Urothelium cell line (cell line): ENCODE results near the gene MBP.
"Not testable (repeated sequence)": the region's sequence is repeated elsewhere in the genome, so short reads cannot be mapped to it uniquely, and the experiment has no call there.

Experiments used
- DNase-seq: peaks from one replicate; pipeline ENCODE4 v3.0.0; 2011; ENCODE audit warnings: low spot score, mixed read lengths
- FAIRE-seq: peaks from 2 replicates; lab custom pipeline; 2011; peaks lifted over from hg19 to GRCh38; lab: Jason Lieb, UNC

The MBP gene

DNA sequence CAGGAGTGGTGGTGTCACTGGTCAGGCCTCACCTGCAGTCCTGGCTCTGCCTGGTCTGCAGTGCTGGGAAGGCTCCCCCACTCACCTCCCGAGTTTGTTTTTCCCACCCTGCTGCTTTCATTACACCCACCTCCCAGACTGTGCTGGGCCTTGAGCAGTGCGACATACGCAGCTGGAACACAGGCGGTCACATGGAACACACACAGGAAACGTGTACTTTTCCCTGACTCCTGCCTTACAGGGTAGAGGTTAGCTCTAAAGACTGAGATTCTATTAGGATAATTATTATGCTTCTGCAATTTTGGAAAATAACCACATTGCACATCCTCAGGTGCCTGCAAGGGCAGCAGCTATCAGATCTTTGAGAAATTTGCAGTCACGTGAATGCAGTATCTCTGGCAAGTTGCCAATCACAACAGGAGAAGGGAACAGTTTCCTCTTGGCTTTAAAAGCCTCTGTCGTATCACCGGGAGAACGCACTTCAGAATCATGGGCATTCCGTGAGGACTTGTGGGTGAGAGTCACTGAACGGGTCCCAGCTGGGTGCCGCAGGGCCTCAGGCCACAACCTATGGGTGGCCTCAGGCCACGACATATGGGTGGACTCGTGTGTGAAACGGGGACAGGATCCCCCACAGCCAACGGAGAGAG, 173.8 kb downstream of the MBP start:
- DNase-seq (no peak), FAIRE-seq (no peak)

DNA sequence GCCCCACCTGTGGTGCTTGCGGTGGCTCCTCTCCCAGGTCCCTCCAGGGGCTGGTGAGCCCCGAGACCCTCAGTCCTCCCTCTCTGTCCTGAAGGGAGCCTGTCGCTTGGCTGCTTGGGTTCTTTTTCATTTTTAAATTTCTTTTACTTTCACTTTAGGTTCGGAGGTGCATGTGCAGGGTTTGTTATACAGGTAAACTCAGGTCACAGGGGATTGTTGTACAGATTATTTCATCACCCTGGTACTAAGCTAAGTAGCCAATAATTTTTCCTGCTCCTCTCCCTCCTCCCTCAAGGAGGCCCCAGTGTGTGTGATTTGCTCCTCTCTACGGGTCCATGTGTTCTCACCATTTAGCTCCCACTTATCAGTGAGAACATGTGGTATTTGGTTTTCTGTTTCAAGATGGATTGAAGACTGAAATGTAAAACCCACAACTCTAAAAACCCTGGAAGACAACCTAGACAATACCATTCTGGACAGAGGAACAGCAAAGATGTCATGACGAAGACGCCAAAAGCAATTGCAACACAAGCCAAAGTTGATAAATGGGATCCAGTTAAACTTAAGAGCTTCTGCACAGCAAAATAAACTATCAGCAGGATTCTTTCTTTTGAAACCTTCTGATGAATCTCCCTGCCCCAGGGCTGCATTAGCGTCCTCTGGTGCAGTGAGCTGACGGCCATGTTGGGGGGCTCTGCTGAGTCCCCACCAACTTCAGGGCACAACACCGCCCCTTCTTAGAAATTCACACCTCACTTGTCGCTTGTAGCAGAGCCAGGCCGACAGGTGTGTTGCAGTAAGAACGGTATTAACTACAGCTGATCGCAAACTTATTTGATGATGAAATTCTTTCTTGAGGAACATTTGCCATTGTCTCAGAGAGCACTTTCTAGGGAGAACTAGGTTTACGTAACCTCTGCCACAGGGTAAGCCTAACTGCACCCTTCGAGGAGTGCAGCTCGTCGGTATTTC, 174.9 kb downstream of the MBP start:
- no peak for FAIRE-seq
- DNase-seq: no peak

DNA sequence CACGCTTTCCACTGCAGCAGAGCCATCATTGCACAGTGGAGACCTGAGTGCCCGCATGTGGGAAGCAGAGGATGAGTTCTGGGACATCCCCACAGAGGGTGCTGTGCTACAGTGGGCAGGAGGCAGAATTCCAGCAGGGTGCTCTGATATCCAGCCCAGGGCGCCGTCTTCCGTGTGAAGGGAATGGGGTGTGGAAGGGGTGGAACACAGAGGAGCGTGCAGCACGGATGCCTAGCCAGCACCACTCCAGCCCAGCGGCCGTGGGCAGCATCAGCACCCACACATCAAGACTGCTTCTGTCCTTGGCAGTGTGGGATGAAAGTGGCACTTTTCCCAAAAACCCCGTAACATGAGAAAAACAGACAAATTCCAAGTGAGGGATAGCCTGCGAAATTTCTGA, 175.9 kb downstream of the MBP start:
- no peak for FAIRE-seq

DNA sequence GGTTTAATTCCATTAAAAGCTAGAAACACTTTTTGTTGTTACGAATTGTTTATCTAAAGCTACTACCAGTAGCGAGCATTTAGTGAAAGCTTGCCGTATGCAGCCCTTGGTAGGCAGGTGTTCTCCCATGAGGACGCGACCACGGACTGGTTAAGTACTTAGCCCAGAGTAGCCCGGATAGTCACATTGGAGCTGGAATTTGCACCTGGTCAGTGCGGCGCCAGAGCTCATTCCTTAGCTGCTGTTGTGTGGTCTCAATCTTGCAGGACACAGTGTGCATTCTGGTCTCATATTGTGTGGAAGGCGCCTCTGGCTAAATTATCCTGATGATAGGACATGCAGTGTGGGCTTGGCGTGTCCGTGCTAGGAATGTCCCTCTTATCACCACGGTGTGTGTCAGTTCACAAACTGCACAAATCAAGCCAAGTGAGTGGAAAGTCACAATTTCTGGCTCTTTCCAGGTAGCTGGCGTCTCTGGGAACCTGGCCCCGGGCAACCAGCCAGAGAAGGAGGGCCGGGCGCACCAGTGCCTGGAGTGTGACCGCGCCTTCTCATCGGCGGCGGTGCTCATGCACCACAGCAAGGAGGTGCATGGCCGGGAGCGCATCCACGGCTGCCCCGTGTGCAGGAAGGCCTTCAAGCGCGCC, 176.9 kb downstream of the MBP start:
- no peak for FAIRE-seq
- DNase-seq: no peak

More for the DNA sequence above, 175.9 kb downstream of the MBP start:
- DNase-seq: no peak

DNA sequence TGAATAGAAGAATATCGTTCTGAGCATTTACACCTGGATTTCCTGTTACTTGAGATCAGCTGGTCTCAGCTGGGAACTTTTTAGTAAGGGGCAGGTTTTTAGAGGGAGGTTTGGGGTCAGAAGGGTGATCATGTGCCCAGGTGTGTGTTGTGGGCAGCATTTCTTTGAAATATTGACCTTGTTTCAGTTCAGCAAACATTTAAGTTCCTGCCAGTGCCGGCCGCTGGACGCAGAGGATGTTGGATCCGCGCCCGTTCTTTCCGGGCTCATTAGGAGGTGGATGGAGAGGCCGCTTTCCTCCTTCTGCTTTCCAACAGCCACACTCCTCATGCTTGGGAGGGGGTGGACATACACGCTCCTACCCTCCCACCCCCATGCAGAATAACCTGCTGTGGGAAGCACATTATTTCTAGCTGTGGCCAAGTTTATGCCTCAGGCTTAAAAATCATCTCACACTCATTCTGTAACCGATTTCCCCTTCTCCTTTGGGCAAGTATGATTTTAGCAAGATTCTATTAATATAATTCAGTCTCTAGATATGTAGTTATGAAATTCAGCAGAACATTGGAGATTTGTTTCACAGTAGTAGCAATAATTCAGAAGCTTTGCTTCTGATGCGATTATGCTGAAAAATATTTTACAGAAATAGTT, 178.9 kb downstream of the MBP start:
- FAIRE-seq: no peak

DNA sequence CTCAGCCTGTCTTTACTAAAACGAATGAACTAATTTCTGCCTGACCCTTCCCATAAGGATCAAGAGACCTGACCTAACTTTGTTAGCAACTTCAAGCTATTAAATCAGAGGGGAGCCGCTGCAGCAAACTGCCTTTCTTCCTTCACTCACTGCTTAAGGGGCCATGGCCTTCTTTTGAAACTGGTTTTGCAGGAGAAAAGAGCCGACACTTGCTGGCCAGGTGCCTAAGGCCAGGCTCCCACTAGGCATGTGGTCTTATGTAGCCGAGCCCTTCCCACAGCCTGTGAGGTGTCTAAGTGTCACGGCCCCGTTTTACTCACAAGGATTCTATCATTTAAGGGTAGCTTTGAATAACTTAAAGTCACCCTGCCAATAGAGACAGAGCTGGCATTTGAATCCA, 179.4 kb downstream of the MBP start:
- DNase-seq (no peak), FAIRE-seq (no peak)

More for the DNA sequence above, 178.9 kb downstream of the MBP start:
- DNase-seq: no peak

DNA sequence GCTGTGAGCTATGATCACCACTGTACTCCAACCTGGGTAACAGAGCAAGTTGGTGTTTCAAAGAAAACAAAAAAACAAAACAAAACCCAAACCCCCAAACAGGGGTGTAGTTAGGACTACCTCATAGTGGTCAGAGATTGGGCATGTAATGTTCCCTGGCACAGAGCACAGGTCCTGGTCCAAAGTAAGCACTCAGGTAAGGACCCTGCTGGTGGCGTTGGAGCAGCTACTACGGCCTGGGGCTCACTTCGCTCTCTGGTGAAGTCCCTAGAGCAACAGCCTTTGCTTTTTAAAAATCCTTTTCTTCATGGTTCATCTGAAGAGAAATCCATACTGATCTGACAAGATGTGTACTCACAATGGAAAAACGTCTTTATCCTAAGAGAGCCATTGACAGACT, 179.8 kb downstream of the MBP start:
- no peak for DNase-seq
- FAIRE-seq: no peak

DNA sequence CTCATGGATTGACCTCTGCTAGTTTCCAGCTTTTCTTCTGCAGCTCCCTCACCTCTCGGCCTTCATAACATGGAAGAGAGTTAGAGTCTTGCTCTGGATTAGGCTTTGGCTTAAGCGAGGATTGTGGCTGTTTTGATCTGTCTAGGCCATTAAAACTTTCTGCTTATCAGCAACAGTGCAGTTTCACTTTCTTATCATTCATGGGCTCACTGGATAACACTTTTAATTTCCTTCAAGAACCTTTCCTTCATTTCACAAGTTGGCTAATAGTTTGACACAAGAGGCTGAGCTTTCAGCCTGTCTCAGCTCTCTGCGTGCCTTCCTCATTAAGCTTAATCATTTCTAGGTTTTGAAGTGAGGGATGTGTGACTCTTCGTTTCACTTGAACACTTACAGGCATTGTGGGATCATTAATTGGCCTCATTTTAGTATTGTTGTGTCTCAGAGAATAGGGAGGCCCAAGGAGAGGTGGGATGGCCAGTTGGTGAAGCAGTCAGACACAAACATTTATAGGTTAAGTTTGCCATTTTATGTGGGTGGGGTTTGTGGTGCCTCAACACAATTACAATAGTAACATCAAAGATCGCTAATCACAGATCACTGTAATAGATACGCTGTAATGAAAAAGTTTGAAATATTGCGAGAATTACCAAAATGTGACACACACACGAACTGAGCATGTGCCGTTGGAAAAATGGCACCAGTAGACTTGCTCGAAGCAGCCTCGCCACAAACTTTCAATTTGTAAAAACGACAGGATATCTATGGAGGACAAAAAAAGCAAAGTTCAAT, 180.9 kb downstream of the MBP start:
- no peak for FAIRE-seq

DNA sequence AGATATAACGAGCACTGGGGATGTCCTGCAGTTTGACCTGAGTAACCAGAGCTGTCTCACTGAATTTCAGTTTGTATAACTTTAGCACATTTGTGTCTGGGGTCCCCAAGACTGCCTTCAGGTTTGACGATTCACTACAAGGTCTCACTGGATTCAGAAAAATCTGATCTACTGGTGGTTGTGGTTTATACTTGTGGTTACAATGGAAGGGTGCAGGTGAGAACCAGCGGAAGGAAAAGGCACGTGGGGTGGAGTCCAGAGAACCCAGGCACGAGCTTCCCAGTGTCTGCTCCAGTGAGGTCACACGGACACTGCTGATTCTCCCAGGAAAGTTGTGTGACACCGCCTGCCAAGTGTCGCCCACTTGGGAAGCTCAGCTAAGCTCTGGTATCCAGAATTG, 184.2 kb downstream of the MBP start:
- FAIRE-seq (no peak), DNase-seq (no peak)

More for the DNA sequence above, 180.9 kb downstream of the MBP start:
- DNase-seq: no peak

DNA sequence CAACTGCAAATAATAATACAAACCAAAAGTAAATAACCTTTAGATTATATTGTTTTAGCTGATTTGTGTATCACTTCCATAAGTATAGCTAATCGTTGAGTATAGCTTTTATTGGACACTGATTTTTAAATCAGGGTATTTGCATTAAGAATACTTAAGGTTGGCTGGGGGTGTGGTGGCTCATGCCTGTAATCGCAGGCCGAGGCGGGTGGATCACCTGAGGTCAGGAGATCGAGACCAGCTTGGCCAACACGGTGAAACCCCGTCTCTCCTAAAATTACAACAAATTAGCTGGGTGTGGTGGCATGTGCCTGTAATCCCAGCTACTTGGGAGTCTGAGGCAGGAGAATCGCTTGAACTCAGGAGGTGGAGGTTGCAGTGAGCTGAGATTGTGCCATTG, 188.2 kb downstream of the MBP start:
- FAIRE-seq, DNase-seq: not testable (repeated sequence)

DNA sequence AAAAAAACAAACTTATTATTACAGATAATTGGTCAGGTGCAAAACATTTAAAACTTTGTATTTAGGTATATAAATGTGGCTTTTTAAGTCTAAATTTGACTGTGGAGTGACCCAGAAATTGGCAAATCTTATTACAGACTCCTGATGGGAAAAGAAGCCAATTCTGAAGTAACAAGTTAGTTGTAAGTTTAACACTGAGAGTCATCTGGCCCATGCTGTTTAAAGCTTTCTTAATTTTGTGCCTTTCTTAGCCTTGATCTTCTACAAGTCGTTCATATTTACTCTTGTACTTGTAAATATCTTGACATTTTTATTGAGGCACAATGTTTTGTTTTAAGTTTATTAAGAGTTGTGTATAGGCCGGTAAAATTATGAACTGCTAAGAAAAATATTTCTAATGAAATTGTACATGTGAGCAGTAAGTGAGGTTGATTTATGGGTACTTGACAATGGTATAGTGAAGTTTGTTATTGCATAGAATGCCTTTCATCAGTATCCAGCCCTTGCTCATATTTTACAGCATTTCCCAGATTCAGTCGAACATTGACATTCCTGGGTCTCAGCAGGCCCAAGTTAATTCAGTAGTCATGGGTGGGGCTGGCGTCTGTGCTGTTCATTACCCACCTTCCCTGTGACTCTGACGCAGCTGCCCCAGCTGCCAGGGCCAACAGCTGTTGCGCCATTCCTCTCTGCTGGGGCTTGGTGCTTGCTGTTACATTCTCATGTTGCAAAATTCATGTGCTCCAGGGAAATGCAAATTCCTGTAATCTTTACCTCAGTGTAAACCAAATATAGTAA, 188.8 kb downstream of the MBP start:
- no peak for DNase-seq
- FAIRE-seq: no peak

DNA sequence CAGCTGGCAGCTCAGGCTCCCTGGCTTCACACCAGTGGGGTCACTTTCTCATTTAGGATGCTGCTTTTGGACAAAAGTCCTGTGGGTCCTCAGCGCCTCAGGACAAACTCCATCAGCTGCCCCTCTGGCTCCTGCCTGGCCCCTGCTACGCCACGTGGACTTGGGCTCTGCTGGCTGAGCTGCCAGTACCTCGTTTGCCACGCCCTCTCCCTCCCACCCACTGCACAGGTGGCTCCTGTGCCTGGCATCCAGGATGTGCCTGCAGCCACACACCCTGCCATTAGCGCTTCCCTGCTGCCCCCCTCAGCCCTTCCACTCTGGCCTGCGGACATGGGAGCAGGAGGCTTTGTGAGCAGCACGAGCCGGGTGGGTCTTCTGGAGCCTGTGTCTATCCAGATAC, 191.3 kb downstream of the MBP start:
- DNase-seq (no peak), FAIRE-seq (no peak)

DNA sequence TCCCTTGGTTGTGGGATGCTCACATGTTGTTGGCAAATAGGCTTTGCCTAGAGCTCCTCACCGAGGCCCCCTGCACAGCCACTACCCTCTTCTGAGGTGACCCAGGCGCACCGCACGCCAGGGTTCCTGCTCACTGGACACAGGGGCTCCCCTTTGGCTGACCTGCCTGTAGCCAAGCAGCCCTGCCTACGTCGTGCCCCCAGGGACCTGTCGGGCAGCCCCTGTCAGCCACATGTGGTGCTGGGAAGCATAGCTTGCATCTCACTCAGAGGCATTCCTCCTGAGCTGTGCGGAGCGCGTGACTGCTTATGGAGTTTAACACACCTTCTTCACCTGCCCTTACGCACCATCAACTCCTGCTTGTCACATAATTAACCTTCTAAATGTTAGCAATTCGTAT, 194.0 kb downstream of the MBP start:
- FAIRE-seq: no peak
- no peak for DNase-seq

DNA sequence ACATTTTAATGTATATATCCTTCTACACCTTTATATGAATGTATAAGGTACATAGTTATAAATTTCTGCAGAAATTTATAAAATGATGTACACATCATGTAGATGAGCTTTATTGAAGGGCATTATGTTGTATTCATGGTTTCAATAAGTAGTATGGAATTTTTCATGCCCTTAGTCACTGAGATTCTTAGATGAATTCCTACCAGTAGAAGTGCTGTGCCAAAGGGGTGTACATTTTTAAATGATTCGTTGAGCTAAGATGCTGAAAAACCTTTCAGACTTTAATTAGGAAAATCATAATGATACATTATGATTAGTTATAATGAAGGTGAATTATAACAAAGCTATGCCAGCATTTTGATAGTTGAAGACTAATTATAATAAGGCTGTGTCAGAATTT, 195.0 kb downstream of the MBP start:
- no peak for DNase-seq
- FAIRE-seq: no peak

DNA sequence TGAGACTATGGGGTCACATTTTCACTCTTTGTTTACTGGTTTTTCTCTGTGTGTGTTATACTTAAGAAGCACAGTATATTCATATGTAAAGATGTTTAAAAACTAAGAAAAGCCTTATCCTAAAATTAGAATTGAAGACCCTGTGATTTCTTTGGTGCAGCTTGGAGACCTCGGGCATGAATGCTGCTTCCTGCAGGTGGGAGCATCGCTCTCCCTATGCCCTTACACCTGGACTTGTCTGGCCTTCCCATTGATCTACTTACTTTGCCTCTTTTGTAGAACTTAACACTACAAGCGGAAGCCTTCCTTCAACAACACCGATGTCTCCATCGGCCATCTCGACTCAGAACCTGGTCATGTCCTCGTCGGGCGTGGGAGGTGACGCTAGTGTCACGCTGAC, 195.7 kb downstream of the MBP start:
- no peak for DNase-seq
- FAIRE-seq: no peak

DNA sequence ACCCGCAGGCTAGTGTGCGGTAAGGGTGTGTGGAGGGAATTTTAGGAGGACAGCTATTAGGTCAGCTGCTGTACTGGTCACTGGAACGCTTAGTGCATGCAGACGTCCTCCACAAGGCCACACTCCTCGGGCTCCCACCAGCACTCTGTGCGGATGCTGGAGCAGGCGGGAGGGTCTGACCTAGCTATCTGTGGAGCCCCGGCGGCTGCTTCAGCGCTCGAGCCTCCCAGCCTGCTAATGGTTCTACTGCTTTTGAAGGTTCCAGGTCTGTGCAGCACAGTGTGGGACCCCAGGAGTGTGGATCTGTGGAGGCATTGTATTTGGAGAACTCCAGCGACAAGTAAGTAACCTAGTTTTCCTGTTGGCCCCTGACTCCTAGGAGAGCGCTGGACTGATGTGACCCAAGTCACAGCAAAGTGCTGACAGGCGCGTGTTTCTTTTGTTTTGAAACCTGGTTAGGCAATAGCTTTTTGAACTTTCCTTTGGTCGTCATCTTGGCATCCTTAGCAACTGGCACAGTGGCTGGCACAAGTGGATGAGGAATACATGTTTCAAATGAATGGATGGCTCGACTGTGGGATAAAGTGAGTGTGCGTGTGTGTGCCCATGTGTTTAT, 196.8 kb downstream of the MBP start:
- DNase-seq: no peak
- FAIRE-seq: no peak

DNA sequence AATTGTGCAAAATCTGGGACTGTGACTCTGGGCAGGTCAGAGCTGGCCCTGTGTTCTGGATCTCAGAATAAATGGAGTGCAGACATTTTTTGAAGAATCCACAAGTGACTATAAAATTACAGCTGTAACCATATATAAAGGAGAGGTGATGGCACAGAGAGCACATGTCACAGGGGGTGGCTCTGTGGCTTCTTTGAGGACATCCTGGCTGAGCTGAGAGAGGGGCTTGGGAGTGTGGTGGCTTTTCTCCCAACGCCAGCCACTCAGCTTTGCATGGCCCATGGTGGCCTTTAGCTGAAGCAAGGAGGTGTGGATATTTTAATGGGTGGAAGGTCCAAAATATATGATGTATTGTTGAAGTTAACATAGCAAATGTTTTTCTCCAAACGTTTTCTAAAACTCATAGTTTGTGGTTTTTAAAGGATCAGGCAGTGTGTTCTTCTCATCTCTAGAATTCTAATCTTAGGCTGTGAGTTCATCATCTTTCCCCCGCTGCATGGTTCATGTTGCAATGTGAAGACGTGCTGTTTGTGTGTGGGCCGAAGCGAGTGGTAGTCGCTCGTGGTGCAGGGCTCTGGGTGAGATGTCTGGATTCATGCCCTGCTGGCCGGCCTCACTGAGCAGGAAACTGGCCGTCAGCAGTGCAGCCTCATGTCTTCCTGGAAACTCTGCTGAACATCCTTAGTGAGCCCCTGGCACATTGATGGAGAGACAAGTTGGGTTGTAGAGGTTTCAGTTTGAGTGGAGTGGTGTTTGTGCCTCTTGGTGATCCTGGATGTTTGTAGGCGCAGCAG, 200.4 kb downstream of the MBP start:
- DNase-seq (no peak), FAIRE-seq (no peak)

DNA sequence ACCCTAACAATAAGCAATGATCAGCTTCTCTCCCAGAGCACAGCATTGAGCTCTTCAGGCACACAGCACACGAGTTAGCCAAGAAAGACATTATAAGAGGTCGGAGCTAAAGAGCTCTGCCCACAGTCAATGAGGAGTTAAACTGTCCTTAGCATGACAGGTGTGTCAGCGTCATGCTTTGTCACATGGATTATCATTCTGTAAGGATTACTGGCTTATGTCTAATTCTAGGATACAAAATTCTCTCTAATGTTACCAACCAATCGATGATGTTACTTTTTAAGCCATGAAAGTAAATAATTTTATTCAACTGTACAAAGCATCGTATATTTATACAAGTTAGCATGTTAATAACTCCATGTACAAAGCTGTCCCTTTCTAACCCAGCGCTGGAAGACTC, 201.4 kb downstream of the MBP start:
- DNase-seq: no peak
- FAIRE-seq: no peak
